B cell (primary cell): ENCODE results near the gene JUNB.

Source experiments
- CTCF ChIP-seq: fragments of 200-600 bp; IDR thresholded peaks from one replicate; pipeline ENCODE4 v1.8.0; 2022; ENCODE audit warnings: antibody characterized with exemption, mild to moderate bottlenecking
- EZH2 ChIP-seq: IDR thresholded peaks from 2 replicates; pipeline ENCODE4 v1.6.1; 2012; ENCODE audit warnings: borderline replicate concordance, low read depth, mild to moderate bottlenecking, moderate library complexity, low read length; ENCODE audit not compliant: insufficient read depth, poor library complexity, severe bottlenecking

GRCh38 chr19:12796146-12797071, 5.1 kb downstream of the JUNB start:
- peak; percentile 96 for TF ChIP-seq CTCF
- no peak for TF ChIP-seq EZH2
